ENCODE measurements around the gene GALNT15. TPM values are rescaled to one million over a fixed set of nuclear protein-coding genes. Genes with fewer than 3 reads are reported as not detected.

The GALNT15 gene
- total RNA-seq, 1 experiment from 2014 or later, result not detected

DNA sequence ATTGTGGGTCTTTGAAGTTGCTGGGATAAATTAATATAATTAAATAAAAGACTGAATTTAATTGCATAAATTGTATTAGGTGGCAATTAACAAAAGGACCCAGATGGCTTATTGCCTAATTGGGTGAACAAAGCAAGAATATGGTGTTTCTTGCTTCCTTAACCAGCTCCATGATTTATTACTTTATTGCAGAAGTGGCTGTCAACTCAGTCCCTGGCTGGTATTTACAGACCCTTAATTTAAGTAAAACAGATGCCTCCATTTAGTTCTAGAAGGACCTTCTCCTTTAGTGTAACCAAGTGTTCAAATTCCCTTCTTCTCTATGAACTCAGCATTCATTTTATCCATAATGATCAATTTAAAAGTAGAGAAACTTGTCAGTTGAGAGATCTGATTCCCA is 55.2 kb downstream of the GALNT15 start:
- no peaks in the 10 kb centered on the region for H3K9me3 ChIP-seq (ENCODE audit: low read depth, low read length, poor library complexity, severe bottlenecking)
- CTCF ChIA-PET, result no interaction called here
- BruUV-seq (replicated peaks), result no TSS peak
- H3K27me3 ChIP-seq (replicated peaks; ENCODE audit: insufficient read depth, low read depth, low read length, poor library complexity), result no peaks in the 10 kb centered on the region
- TF ChIP-seq CTCF (conservative IDR thresholded peaks at IDR 0.05; ENCODE audit: low read depth, low read length) (no peak), EZH2 (IDR thresholded peaks at IDR 0.05; ENCODE audit: borderline replicate concordance, low read depth, low read length, poor library complexity, severe bottlenecking) (no peak)
- no peaks in the 10 kb centered on the region for H3K36me3 ChIP-seq (ENCODE audit: insufficient read depth, low read length, poor library complexity, severe bottlenecking)
- POLR2A ChIA-PET (ENCODE audit: low non-redundant PET), result no interaction called here
- no peak overlapping the region for H3K4me3 ChIP-seq (ENCODE audit: low read depth, low read length, poor library complexity, severe bottlenecking)
- no peak for DNase-seq (ENCODE audit: low spot score)
- intact Hi-C loops (cut with micrococcal nuclease; ENCODE audit: unreplicated experiment), result no loop called here
- no peak overlapping the region for H3K27ac ChIP-seq (ENCODE audit: low read depth, low read length, poor library complexity, severe bottlenecking)
- no peaks in the 10 kb centered on the region for H3K4me1 ChIP-seq (ENCODE audit: insufficient read depth, low read length, poor library complexity, severe bottlenecking)

DNA sequence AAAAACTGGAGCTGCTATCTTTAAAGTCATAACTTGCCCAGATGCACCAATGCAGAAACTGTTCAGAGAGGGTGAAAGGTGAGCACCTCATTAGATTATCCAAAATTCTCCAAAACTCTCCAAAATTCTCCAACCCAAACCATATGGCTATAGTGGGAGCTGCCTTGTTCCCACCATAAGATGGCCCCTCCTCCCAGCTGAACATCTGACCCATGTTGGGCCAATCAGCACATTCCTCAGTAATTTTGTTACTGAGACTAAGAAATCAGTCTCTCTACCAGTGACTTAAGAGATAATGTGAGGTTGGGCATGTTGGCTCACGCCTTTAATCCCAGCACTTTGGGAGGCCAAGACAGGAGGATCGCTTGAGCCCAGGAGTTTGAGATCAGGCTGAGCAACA is 57.5 kb downstream of the GALNT15 start:
- no peak overlapping the region for H3K27ac ChIP-seq (ENCODE audit: low read depth, low read length, poor library complexity, severe bottlenecking)
- no TSS peak for BruUV-seq (replicated peaks)
- intact Hi-C loops (cut with micrococcal nuclease; ENCODE audit: unreplicated experiment), result no loop called here
- H3K36me3 ChIP-seq (ENCODE audit: insufficient read depth, low read length, poor library complexity, severe bottlenecking), result no peaks in the 10 kb centered on the region
- no peaks in the 10 kb centered on the region for H3K4me1 ChIP-seq (ENCODE audit: insufficient read depth, low read length, poor library complexity, severe bottlenecking)
- no peak for TF ChIP-seq CTCF (conservative IDR thresholded peaks at IDR 0.05; ENCODE audit: low read depth, low read length)
- POLR2A ChIA-PET (ENCODE audit: low non-redundant PET), result no interaction called here
- no peak for DNase-seq (ENCODE audit: low spot score)
- no peaks in the 10 kb centered on the region for H3K9me3 ChIP-seq (ENCODE audit: low read depth, low read length, poor library complexity, severe bottlenecking)
- no peak overlapping the region for H3K4me3 ChIP-seq (ENCODE audit: low read depth, low read length, poor library complexity, severe bottlenecking)
- CTCF ChIA-PET, result no interaction called here
- no peaks in the 10 kb centered on the region for H3K27me3 ChIP-seq (replicated peaks; ENCODE audit: insufficient read depth, low read depth, low read length, poor library complexity)

- H3K4me1 ChIP-seq (ENCODE audit: insufficient read depth, low read length, poor library complexity, severe bottlenecking), result no peaks in the 10 kb centered on the region
- POLR2A ChIA-PET (ENCODE audit: low non-redundant PET), result no interaction called here
- H3K27ac ChIP-seq (ENCODE audit: low read depth, low read length, poor library complexity, severe bottlenecking), result no peak overlapping the region
- no peaks in the 10 kb centered on the region for H3K9me3 ChIP-seq (ENCODE audit: low read depth, low read length, poor library complexity, severe bottlenecking)
- no peak for DNase-seq (ENCODE audit: low spot score)
- H3K4me3 ChIP-seq (ENCODE audit: low read depth, low read length, poor library complexity, severe bottlenecking), result no peak overlapping the region
- no peaks in the 10 kb centered on the region for H3K27me3 ChIP-seq (replicated peaks; ENCODE audit: insufficient read depth, low read depth, low read length, poor library complexity)
- intact Hi-C loops (cut with micrococcal nuclease; ENCODE audit: unreplicated experiment), result no loop called here
- H3K36me3 ChIP-seq (ENCODE audit: insufficient read depth, low read length, poor library complexity, severe bottlenecking), result no peaks in the 10 kb centered on the region
- BruUV-seq (replicated peaks), result no TSS peak
- CTCF ChIA-PET, result no interaction called here
- TF ChIP-seq CTCF (conservative IDR thresholded peaks at IDR 0.05; ENCODE audit: low read depth, low read length), result no peak
- TF ChIP-seq EZH2 (IDR thresholded peaks at IDR 0.05; ENCODE audit: borderline replicate concordance, low read depth, low read length, poor library complexity, severe bottlenecking), result no peak
Measured at GRCh38 chr3:16233806-16234205, 59.3 kb downstream of the GALNT15 start.
